IgD-negative memory B cell (primary cell): ENCODE measurements around the gene FAM3C. TPM values are rescaled to one million over a fixed set of nuclear protein-coding genes. Genes with fewer than 3 reads are reported as not detected.

Experiments used
- H3K27ac Mint-ChIP-seq, 3 donors: one replicate each; pipeline ENCODE4 v1.8.0; 2020 to 2022; ENCODE audit warnings: mild to moderate bottlenecking in 3 of 3, mixed read lengths in 3 of 3, moderate library complexity in 1 of 3
- H3K27me3 Mint-ChIP-seq: one replicate; pipeline ENCODE4 v1.8.0; 2021; ENCODE audit warnings: mixed read lengths
- H3K36me3 Mint-ChIP-seq: one replicate; pipeline ENCODE4 v1.8.0; 2020; ENCODE audit warnings: mild to moderate bottlenecking, mixed read lengths
- H3K4me1 Mint-ChIP-seq, 3 donors: one replicate each; pipeline ENCODE4 v1.8.0; 2020 to 2022; ENCODE audit warnings: mixed read lengths in 3 of 3, mild to moderate bottlenecking in 1 of 3
- H3K4me3 Mint-ChIP-seq, 4 donors: one replicate each; pipeline ENCODE4 v1.8.0; 2020 to 2022; ENCODE audit warnings: mild to moderate bottlenecking in 4 of 4, mixed read lengths in 4 of 4, moderate library complexity in 3 of 4
- H3K9me3 Mint-ChIP-seq, 3 donors: one replicate each; pipeline ENCODE4 v1.8.0; 2020 to 2021; ENCODE audit warnings: mixed read lengths in 3 of 3, mild to moderate bottlenecking in 1 of 3
- polyA plus RNA-seq: library from polyadenylated mRNA; unstranded; fragments of 300-500 nt; fragmentation: Illumina TruSeq; gene quantifications from one replicate; pipeline ENCODE4 v1.2.3, GENCODE V29; 2021

FAM3C gene
- polyA plus RNA-seq, 1 donor from 2014 or later = 50.4 TPM

GRCh38 chr7:121341933-121342332, 54.2 kb downstream of the FAM3C start:
- H3K36me3 Mint-ChIP-seq = peaks cover 5% of the 10 kb centered on the region
- H3K27me3 Mint-ChIP-seq = no peaks in the 10 kb centered on the region
- peaks cover 6 to 10% (median 8%) of the 10 kb centered on the region in 3 donors for H3K4me1 Mint-ChIP-seq
- no peaks in the 10 kb centered on the region for H3K9me3 Mint-ChIP-seq
- peak overlapping the region; percentile 3 to 61 (median 28) for H3K27ac Mint-ChIP-seq
- no peak overlapping the region for H3K4me3 Mint-ChIP-seq

GRCh38 chr7:121339082-121339481, 57.0 kb downstream of the FAM3C start:
- Mint-ChIP-seq H3K9me3 (no peaks in the 10 kb centered on the region), H3K27ac (peak overlapping the region in 2 of 3 donors; percentile 3 to 14), H3K4me3 (no peak overlapping the region), H3K36me3 (no peaks in the 10 kb centered on the region), H3K4me1 (peaks cover 10 to 20% (median 18%) of the 10 kb centered on the region in 3 donors), H3K27me3 (no peaks in the 10 kb centered on the region)

GRCh38 chr7:121337398-121337797, 58.7 kb downstream of the FAM3C start:
- no peaks in the 10 kb centered on the region for H3K36me3 Mint-ChIP-seq
- peak overlapping the region in 2 of 3 donors; percentile 14 to 54 for H3K27ac Mint-ChIP-seq
- no peak overlapping the region for H3K4me3 Mint-ChIP-seq
- H3K9me3 Mint-ChIP-seq = no peaks in the 10 kb centered on the region
- peaks cover 10 to 20% (median 15%) of the 10 kb centered on the region in 3 donors for H3K4me1 Mint-ChIP-seq
- no peaks in the 10 kb centered on the region for H3K27me3 Mint-ChIP-seq

GRCh38 chr7:121336579-121336978, 59.5 kb downstream of the FAM3C start:
- Mint-ChIP-seq H3K4me3 (peak overlapping the region in 1 of 4 donors; percentile 41), H3K27ac (peak overlapping the region in 2 of 3 donors; percentile 54 to 71), H3K36me3 (no peaks in the 10 kb centered on the region), H3K9me3 (no peaks in the 10 kb centered on the region), H3K4me1 (peaks cover 10 to 19% (median 13%) of the 10 kb centered on the region in 3 donors), H3K27me3 (no peaks in the 10 kb centered on the region)

- Mint-ChIP-seq H3K4me1 (peaks cover 15 to 26% (median 20%) of the 10 kb centered on the region in 3 donors), H3K36me3 (no peaks in the 10 kb centered on the region), H3K27ac (no peak overlapping the region), H3K9me3 (no peaks in the 10 kb centered on the region), H3K4me3 (no peak overlapping the region), H3K27me3 (no peaks in the 10 kb centered on the region)
These were observed 61.0 kb downstream of the FAM3C start for GRCh38 chr7:121334875-121335648.

- Mint-ChIP-seq H3K9me3 (no peaks in the 10 kb centered on the region), H3K27ac (no peak overlapping the region), H3K4me3 (no peak overlapping the region), H3K4me1 (peaks cover 22 to 26% (median 22%) of the 10 kb centered on the region in 3 donors), H3K36me3 (no peaks in the 10 kb centered on the region), H3K27me3 (no peaks in the 10 kb centered on the region)
These were observed 61.7 kb downstream of the FAM3C start for GRCh38 chr7:121334376-121334775.

GRCh38 chr7:121331574-121331973, 64.5 kb downstream of the FAM3C start:
- Mint-ChIP-seq H3K4me1 (peaks cover 26 to 36% (median 31%) of the 10 kb centered on the region in 3 donors), H3K4me3 (peak overlapping the region in 2 of 4 donors; percentile 69 to 76), H3K27me3 (peaks cover 10% of the 10 kb centered on the region), H3K27ac (peak overlapping the region in 1 of 3 donors; percentile 24), H3K36me3 (no peaks in the 10 kb centered on the region), H3K9me3 (no peaks in the 10 kb centered on the region)

GRCh38 chr7:121331048-121331447, 65.1 kb downstream of the FAM3C start:
- Mint-ChIP-seq H3K27me3 (peaks cover 11% of the 10 kb centered on the region), H3K4me1 (peaks cover 23 to 38% (median 36%) of the 10 kb centered on the region in 3 donors), H3K4me3 (peak overlapping the region; percentile 34 to 76 (median 64)), H3K27ac (no peak overlapping the region), H3K36me3 (no peaks in the 10 kb centered on the region), H3K9me3 (no peaks in the 10 kb centered on the region)

GRCh38 chr7:121330053-121330833, 65.9 kb downstream of the FAM3C start:
- peak overlapping the region; percentile 82 to 89 (median 87) for H3K27ac Mint-ChIP-seq

GRCh38 chr7:121329191-121330052, 66.7 kb downstream of the FAM3C start:
- H3K9me3 Mint-ChIP-seq = no peaks in the 10 kb centered on the region
- H3K4me3 Mint-ChIP-seq = peak overlapping the region; percentile 93 to 98 (median 97)
- no peaks in the 10 kb centered on the region for H3K36me3 Mint-ChIP-seq
- H3K27me3 Mint-ChIP-seq = peaks cover 11% of the 10 kb centered on the region
- peaks cover 23 to 34% (median 32%) of the 10 kb centered on the region in 3 donors for H3K4me1 Mint-ChIP-seq
- peak overlapping the region; percentile 76 to 87 (median 82) for H3K27ac Mint-ChIP-seq

More at GRCh38 chr7:121330053-121330833, 65.9 kb downstream of the FAM3C start:
- no peaks in the 10 kb centered on the region for H3K36me3 Mint-ChIP-seq
- peak overlapping the region; percentile 93 to 98 (median 97) for H3K4me3 Mint-ChIP-seq
- H3K9me3 Mint-ChIP-seq = no peaks in the 10 kb centered on the region
- peaks cover 21 to 35% (median 35%) of the 10 kb centered on the region in 3 donors for H3K4me1 Mint-ChIP-seq
- peaks cover 11% of the 10 kb centered on the region for H3K27me3 Mint-ChIP-seq

- Mint-ChIP-seq H3K9me3 (no peaks in the 10 kb centered on the region), H3K27me3 (peaks cover 11% of the 10 kb centered on the region), H3K4me3 (peak within 1 kb of the TSS; percentile 93 to 98 (median 97)), H3K27ac (peak within 1 kb of the TSS; percentile 76 to 87 (median 82)), H3K4me1 (peaks cover 23 to 39% (median 33%) of the 10 kb centered on the region in 3 donors), H3K36me3 (no peaks in the 10 kb centered on the region)
These were observed 67.5 kb downstream of the FAM3C start, which contains the start of gene WNT16 for GRCh38 chr7:121328508-121329190. TSS of gene WNT16 (plus strand) at chr7:121329000. CDS start at chr7:121329293, 293 bp downstream.

GRCh38 chr7:121327671-121328070, 68.4 kb downstream of the FAM3C start:
- peaks cover 11% of the 10 kb centered on the region for H3K27me3 Mint-ChIP-seq

GRCh38 chr7:121323515-121324302, 72.4 kb downstream of the FAM3C start:
- H3K9me3 Mint-ChIP-seq = no peaks in the 10 kb centered on the region
- H3K36me3 Mint-ChIP-seq = peaks cover 10% of the 10 kb centered on the region
- peaks cover 15 to 29% (median 29%) of the 10 kb centered on the region in 3 donors for H3K4me1 Mint-ChIP-seq
- no peak overlapping the region for H3K4me3 Mint-ChIP-seq
- H3K27ac Mint-ChIP-seq = no peak overlapping the region
- peaks cover 7% of the 10 kb centered on the region for H3K27me3 Mint-ChIP-seq

More at GRCh38 chr7:121327671-121328070, 68.4 kb downstream of the FAM3C start:
- Mint-ChIP-seq H3K9me3 (no peaks in the 10 kb centered on the region), H3K36me3 (peaks cover 3% of the 10 kb centered on the region), H3K4me3 (peak overlapping the region in 3 of 4 donors; percentile 45 to 98 (median 93)), H3K27ac (peak overlapping the region in 1 of 3 donors; percentile 55), H3K4me1 (peaks cover 23 to 39% (median 37%) of the 10 kb centered on the region in 3 donors)
